Stimulated activated CD4-positive, alpha-beta T cell treated with anti-CD3 and anti-CD28 coated beads, Interleukin-12 subunit alpha, Interleukin-12 subunit beta, amount 100 ng/mL, for 24 hours (primary cell): ENCODE data around the gene HTD2.

Experiments
- DNase-seq, 2 experiments: peaks; one replicate each; pipeline ENCODE4 v3.0.0-alpha.2; 2020; ENCODE audit warnings: low read depth in 2 of 2

HTD2 gene

GRCh38 chr3:58357402-58357801, 51.1 kb downstream of the HTD2 start:
- no peak for DNase-seq

DNA sequence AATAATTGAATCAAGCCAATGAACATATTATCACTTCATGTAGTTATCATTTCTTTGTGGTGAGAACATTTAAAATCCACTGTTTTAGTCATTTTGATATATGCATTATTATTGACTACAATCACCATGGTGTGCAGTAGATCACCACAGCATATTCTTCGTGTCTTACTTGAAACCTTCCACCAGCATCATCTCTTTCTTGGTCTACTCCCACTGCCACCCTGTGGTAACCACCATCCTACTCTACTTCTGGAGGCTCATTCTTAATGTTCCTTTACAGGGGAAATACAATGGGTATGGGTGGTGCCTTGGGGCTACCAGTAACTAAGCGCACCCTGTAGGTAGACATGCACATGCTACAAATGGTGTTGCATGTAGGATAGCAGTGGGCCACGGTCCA, 51.8 kb downstream of the HTD2 start:
- DNase-seq: no peak

DNA sequence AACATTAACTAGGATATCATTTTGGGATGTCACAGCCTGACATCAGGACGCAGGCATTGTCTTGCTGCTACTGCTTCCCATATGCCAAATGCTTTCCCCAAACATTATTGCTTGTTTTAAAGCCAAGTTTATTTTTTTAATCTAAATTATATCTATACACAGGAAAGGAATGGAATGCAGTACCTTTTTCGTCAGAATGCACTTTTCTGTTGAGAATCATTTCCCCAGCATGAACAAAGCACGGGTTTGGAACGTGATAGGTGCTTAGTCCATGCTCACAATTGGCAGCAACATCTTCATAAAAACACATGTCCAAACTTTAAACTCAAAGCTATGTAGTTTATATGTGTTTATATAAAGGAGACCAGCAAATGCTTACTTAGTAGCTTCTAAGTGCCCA, 52.5 kb downstream of the HTD2 start:
- no peak for DNase-seq

DNA sequence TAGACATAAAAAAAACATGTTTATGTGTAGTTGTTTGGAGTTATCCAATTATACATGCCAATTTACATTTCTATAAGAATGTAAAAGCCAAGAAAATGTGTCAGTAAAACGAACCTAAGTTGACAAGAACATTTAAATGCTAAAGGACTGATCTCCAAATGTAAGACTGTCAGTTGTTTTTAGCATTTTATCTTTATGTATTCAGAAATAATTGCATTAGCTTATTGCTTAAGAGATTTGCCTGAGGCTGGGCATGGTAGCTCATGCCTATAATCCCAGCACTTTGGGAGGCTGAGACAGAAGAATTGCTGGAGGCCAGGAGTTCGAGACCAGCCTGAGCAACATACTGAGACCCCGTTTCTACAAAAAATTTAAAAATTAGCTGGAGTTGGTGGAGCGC, 53.3 kb downstream of the HTD2 start:
- DNase-seq: no peak

DNA sequence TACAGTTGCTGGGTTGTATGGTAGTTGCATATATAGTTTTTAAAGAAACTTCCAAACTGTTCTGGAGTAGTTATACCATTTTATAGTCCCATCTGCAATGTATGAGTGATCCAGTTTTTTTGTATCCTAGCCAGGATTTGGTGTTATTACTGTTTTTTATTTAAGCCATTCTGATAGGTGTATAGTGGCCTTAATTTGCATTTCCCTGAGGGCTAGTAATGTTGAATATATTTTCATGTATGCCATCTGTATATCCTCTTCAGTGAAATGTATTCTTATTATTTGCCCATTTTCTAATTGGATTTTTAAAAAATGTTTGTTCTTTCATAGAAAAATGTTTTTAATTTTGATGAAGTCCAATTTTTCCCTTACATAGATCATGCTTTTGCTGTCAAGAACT, 55.5 kb downstream of the HTD2 start:
- no peak for DNase-seq

- DNase-seq: no peak
Measured at GRCh38 chr3:58366699-58367098, 60.4 kb downstream of the HTD2 start.

GRCh38 chr3:58369038-58369437, 62.7 kb downstream of the HTD2 start:
- no peak for DNase-seq
